Cardiac fibroblast (primary cell): ENCODE data around the gene PROSER3.

Source experiments
- DNase-seq, 2 donors: peaks; one replicate each; pipeline versions ENCODE4 v3.0.0 to v3.0.0-alpha.2; 2010; ENCODE audit warnings: low read depth in 2 of 2
- H3K4me3 ChIP-seq, 2 donors: replicated peaks in 1 of 2; 1 replicate in 1 of 2; 2 replicates in 1 of 2; pipeline ENCODE4 v1.5.1; 2011; ENCODE audit warnings: low read depth in 2 of 2, low read length in 2 of 2, mild to moderate bottlenecking in 2 of 2, moderate library complexity in 1 of 2
- TF ChIP-seq, protein P1 (sequence below): IDR thresholded peaks from one replicate; pipeline ENCODE4 v1.5.1; 2011; ENCODE audit warnings: low read depth, mild to moderate bottlenecking, low read length, inconsistent platforms

Gene PROSER3

DNA sequence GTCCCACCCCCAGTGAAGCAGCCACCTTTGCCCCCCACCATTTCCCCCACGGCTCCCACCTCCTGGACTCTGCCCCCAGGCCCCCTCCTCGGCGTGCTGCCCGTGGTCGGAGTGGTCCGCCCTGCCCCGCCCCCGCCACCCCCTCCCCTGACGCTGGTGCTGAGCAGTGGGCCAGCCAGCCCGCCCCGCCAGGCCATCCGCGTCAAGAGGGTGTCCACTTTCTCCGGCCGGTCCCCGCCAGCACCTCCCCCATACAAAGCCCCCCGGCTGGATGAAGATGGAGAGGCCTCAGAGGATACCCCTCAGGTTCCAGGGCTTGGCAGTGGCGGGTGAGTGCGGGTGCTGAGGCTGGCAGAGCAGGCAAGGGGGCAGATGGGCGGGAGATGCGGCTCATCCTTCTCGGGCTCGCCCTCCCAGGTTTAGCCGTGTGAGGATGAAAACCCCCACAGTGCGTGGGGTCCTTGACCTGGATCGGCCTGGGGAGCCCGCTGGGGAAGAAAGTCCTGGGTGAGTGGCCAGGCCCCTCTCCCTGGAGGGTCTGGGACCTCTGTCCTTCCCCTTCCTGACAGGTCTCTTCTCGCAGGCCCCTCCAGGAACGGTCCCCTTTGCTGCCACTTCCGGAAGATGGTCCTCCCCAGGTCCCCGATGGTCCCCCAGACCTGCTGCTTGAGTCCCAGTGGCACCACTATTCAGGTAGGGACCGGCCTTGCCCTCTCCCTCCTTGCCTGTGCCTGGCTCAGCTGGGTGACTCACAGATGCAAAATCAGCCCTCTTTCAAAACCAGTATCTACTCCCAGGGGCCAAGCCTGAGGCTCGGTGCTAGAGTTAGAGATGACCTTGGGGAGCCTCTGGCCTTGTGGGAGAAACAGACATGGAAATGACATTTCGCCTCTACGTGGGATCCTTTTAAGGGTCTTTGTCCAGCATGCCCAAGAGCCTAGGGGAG, 24.5 kb upstream of the PROSER3 start:
- no peak overlapping the region for H3K4me3 ChIP-seq

DNA sequence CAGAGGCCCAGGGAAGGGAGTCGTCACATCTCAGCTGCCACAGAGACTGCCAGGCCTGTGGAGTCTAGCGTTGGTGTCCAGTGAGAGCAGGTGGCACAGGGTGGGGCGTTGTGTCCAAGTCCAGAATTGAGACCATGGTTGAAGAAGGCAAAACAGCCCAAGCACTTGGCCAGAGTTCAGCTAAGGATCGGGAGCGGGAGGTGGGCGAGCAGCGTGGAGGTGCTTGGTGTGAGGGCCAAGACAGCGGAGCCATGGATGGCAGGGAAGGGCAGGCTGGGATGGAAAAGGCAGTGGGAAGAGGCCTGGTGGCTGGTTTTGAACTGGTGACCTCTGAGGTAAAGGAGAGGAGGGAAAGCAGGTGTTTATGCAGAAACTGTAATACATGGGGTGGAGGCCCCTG, 23.7 kb upstream of the PROSER3 start:
- H3K4me3 ChIP-seq = no peak overlapping the region
- TF ChIP-seq, protein P1, sequence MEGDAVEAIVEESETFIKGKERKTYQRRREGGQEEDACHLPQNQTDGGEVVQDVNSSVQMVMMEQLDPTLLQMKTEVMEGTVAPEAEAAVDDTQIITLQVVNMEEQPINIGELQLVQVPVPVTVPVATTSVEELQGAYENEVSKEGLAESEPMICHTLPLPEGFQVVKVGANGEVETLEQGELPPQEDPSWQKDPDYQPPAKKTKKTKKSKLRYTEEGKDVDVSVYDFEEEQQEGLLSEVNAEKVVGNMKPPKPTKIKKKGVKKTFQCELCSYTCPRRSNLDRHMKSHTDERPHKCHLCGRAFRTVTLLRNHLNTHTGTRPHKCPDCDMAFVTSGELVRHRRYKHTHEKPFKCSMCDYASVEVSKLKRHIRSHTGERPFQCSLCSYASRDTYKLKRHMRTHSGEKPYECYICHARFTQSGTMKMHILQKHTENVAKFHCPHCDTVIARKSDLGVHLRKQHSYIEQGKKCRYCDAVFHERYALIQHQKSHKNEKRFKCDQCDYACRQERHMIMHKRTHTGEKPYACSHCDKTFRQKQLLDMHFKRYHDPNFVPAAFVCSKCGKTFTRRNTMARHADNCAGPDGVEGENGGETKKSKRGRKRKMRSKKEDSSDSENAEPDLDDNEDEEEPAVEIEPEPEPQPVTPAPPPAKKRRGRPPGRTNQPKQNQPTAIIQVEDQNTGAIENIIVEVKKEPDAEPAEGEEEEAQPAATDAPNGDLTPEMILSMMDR = no peak
- DNase-seq = no peak

More for the DNA sequence above, 24.5 kb upstream of the PROSER3 start:
- DNase-seq = no peak
- TF ChIP-seq, protein P1 = no peak

DNA sequence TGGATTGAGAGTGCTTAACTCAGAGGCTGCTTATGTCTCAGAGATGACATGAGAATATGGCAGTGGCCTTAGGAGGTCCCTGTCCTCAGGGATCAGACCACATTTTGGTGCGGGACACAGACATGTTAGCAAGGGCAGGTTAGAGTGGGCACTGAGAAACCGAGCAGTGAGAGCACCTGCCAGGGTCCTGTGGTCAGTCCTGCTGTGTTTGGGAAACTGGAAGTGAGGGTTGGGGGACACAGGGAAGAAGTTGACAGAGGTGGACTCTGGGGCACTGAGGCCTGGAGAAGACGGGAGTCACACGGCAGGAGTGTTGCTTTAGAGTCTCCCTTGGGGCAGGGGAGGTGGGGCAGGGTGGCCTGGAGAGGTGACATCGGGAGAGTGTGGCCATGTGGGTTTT, 23.1 kb upstream of the PROSER3 start:
- TF ChIP-seq, protein P1 = no peak
- H3K4me3 ChIP-seq = no peak overlapping the region
- no peak for DNase-seq

DNA sequence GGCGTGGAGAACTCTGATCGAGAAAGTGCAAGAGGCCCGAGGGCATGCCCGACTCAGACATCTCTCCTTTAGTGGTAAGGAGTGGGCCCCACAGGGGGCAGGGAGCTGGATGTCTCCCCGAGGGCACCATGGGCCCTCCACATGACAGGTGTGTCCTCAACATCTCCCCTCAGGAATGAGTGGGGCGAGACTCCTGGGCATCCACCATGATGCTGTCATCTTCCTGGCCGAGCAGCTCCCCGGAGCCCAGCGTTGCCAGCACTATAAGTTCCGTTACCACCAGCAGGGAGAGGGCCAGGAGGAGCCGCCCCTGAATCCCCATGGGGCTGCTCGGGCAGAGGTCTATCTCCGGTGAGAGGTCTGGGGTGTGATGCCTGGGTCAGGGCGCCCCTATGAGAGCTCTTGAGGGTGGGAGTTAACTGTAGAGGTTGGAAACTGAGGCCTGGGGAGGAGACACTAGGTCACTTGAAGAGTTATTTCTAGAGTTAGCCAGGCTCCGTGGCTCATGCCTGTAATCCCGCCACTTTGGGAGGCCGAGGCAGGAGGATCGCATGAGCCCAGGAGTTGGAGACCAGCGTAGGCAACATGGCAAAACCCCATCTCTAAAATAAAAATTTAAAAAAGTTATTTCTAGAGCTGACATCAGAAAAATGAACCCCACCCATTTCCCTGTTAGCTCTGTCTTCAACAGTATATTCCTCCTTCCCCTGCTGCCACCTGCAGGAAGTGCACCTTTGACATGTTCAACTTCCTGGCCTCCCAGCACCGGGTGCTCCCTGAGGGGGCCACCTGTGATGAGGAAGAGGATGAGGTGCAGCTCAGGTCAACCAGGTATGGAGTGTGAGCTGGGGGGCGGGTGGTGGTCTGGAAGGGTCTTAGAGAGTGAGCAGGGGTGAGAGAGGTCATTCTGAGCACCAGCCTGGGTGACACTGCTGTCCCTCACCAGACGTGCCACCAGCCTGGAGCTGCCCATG, 20.8 kb upstream of the PROSER3 start:
- DNase-seq = no peak
- H3K4me3 ChIP-seq = no peak overlapping the region
- TF ChIP-seq, protein P1 = peak; percentile 19

DNA sequence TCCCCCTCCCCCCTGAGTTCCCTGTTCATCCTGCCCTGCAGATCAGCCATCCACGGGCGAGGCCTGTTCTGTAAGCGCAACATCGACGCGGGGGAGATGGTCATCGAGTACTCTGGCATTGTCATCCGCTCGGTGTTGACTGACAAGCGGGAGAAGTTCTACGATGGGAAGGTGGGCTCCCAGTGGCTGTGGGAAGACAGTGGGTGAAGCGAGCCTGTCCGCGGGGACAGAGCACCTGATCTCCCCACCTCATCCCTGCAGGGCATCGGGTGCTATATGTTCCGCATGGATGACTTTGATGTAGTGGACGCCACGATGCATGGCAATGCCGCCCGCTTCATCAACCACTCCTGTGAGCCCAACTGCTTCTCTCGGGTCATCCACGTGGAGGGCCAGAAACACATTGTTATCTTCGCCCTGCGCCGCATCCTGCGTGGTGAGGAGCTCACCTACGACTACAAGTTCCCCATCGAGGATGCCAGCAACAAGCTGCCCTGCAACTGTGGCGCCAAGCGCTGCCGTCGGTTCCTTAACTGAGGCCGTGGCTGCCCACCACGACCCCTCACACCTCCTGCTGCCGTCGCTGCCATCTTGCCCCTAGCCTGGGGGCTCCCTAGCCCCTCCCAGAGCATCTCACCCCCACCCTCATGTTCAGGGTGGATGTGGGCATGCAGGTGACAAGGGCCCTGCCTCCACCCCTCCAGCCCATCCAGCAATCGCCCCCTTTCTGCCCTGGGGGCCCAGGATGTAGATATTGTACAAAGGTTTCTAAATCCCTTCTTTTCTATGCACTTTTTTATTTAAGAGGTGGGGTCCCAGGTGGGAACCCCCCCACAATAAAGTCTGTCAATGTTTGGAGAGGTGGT, 19.7 kb upstream of the PROSER3 start:
- TF ChIP-seq, protein P1 = no peak
- no peak for DNase-seq
- no peak overlapping the region for H3K4me3 ChIP-seq

DNA sequence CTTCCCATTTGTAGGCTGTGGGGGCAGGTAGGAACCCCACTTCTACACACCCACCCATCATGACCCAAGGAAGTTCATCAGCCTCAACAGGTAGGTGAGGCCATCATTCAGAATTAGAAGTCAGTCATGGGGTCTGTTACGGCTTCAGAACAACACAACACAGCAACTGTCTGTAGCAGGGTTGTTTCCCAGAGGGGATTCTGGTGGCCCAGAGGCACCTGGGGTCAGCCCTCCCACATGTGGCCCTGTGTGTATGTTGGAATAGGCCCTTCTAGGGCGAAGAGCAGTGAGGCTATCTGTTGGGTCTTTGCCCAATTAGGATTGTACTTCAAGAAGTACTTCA, 19.1 kb upstream of the PROSER3 start:
- TF ChIP-seq, protein P1 = no peak
- H3K4me3 ChIP-seq = no peak overlapping the region

More for the DNA sequence above, 19.1 kb upstream of the PROSER3 start:
- DNase-seq = no peak
